HL-60/S4 (cell line): ENCODE data around the gene PITPNB.

Experiments used
- in situ Hi-C: fragments of 300-500 bp; cut with MboI; formaldehyde crosslinking; loops from 2 replicates; pipeline ENCODE4 v1.14.3; 2022; ENCODE audit warnings: low sequenced_read_pairs

Gene PITPNB

GRCh38 chr22:27919222-27919941, at the start of gene PITPNB:
TSS of gene PITPNB (minus strand) at chr22:27919256. CDS start at chr22:27919191, 65 bp downstream.
- in situ Hi-C loops = no loop called here

- in situ Hi-C loops = no loop called here
These were observed 47.4 kb upstream of the PITPNB start for GRCh38 chr22:27966168-27967064.

DNA sequence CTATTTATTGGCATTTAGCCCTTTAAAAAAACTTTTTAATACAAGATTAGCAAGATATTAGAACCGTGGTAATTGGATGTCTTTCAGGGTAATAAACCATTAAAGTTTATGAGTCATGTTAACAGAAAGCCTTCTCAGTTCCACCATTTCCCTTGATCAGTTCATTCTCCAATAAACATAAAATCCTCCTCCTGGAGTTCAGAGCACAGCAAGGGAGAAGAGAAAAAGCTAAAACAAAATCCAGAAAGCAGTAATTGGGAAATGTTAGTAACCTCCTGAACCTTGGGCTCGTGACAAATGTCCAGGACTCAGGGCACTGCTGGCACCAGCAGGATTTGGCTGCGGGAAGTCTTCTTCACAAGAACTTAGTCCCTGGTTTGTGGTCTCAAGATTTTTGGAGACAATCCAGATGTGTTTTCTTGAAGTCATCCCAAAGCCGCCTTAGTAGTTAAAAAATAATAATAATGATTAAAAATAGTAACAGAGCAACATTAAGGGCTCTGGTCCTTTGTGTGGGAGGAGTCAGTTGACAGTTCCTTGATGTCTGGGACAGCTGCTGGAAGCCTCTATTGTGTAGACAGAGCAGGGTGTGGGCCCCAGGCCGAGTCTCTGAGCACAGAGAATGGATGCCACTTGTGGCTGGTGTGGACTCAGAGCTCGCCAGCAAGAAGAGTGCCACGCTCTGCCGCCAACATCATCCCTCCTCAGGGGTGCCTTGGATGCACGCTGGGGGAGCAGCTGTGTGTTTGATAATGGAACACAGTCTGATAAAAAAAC, 43.4 kb upstream of the PITPNB start:
- in situ Hi-C loops = no loop called here

DNA sequence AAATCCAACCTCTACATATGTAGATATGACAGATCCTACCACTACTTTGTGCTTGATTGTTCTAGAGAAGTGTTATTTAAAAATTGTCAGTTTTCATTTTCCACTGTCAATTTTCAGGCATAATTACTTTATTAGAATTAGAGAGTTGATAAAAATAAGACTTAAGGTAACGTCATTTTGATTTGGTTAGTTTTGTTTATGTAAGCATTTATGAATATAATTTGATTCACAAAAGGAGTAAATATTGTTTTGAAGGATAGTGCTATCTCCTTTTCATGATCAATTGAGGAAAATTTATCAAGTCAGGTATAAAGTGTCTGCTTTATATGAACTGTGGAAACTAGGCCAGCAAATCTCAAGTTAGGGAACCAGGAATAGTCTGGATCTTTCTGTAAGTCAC, 42.6 kb upstream of the PITPNB start:
- in situ Hi-C loops = no loop called here

GRCh38 chr22:27961182-27961581, 42.1 kb upstream of the PITPNB start:
- in situ Hi-C loops = no loop called here

- in situ Hi-C loops = no loop called here
These were observed 40.5 kb upstream of the PITPNB start for GRCh38 chr22:27959335-27960090.

GRCh38 chr22:27952779-27953178, 33.7 kb upstream of the PITPNB start:
- in situ Hi-C loops = no loop called here

- in situ Hi-C loops = no loop called here
These were observed 33.0 kb upstream of the PITPNB start for GRCh38 chr22:27952091-27952490.

DNA sequence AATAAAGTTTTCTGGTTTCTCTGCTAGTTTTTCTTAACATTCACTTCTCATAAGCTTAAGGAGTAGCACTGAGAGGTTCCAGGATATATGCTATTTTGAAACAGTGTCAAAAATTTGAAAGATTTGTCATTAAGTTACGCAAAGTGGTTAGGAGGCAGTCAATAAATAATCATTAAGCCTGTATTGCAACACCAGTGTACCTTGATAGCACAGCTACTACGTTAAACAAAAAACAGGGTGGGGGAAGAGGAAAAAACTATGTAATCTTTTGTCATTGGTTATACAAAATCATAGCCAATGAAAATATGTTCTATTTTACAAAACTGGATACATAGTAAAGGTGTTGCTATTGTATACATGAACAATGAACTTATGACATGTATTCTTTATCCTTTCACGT, 30.4 kb upstream of the PITPNB start:
- in situ Hi-C loops = no loop called here

DNA sequence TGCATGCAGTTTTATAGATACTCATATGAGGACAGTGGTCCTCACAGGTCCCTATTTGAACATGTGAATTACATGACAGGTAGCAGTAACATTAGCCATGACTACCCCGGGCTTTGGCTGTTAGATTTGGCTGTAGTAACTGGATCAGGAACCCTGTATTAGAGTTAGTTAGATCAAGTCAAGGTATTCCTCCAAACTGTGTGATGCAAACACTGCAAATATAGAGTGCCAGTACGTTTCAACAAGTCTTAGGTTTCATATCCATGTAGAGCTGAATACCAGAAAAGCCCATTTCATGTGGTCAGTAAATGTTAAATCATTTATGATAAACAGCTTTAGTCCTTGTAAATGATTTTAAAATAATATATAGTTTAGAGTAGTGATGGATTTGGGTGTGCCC, 29.5 kb upstream of the PITPNB start:
- in situ Hi-C loops = no loop called here

DNA sequence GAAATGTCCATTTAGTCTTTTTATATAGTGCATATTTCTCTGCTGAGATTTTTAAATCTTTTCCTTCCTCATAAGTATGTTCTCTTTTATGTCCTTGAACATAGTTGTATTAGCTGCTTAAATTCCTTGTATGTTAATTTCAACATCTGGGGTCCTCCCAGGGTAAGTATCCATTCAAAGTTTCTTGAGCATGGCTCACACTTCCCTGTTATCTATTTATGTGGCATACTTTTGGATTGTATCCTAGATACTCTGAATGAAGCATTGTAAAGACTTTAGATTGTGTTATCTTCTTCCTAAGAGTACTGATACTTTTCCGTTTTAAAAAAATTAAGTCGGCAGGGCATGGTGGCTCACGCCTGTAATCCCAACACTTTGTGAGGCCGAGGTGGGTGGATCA, 28.4 kb upstream of the PITPNB start:
- in situ Hi-C loops = no loop called here

- in situ Hi-C loops = no loop called here
These were observed 22.1 kb upstream of the PITPNB start for GRCh38 chr22:27941143-27941542.

GRCh38 chr22:27937453-27937852, 18.4 kb upstream of the PITPNB start:
- in situ Hi-C loops = no loop called here

DNA sequence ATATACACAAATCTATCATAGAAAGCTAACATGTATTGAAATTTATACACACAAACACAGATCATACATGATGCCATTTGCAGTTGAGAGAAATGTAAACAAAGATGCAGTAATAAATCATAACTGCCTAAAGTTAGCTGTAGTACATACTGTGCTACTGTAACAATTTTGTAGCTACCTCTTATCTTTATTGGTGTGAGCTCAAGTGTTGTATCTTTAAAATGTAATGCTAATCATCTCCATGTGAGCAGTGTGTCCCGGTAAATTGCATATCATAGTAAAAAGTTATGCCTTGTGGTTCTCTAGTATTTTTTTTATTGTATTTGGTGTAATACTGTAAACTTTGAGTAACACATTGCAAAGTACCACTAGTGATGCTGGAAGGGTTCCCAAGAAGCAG, 16.8 kb upstream of the PITPNB start:
- in situ Hi-C loops = no loop called here

GRCh38 chr22:27934069-27934468, 15.0 kb upstream of the PITPNB start:
- in situ Hi-C loops = no loop called here

- in situ Hi-C loops = no loop called here
These were observed 14.3 kb upstream of the PITPNB start for GRCh38 chr22:27933186-27933983.

DNA sequence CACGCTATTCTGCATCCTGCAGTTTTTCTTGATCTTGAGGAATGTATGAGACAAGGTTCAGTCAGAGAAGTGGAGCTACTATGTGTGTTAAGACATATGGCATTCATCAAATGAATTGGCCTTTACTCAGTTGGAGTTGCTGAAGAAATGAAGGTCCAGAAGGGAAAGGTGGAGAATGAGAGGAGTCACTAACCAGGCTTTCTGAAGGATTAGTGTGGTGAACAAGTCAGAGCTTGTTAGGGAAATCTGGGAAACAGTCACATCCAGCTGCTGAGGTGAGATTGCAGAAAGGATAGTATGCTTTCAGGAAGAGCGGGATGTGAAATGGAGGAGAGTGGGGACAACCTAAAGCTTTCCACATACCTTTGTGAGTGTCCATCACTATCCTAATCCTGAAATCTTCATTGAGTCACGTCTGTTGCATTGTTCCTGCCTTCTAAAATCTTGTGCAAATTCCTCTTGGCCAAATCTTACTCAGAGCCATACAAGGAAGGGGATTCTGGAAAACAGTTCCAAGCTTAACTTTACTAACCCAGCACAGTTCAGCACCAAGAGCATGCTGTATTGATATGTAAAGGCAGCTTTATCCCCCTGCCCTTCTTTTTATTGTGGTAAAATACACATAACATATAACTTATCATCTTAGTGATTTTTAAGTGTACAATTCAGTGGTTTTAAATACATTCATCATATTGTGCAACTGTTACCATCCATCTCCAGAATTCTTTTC, 11.4 kb upstream of the PITPNB start:
- in situ Hi-C loops = no loop called here

DNA sequence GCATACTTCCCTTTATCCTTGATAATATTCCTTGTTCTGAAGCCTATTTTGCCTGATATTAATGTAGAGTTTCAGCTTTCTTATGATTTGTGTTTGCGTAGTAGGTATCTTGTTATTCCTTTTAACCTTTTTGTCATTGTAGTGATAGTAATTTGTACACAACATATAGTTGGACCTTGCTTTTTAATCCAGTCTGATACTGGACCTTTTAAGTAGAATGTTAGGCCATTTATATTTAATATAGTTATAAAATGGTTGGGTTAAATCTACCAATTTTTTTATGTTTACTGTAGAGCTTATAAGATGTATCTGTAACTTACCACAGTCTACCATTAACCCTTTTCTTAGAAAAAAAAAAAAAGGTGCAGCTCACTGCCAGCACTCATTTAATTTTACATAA, 8.6 kb upstream of the PITPNB start:
- in situ Hi-C loops = no loop called here

DNA sequence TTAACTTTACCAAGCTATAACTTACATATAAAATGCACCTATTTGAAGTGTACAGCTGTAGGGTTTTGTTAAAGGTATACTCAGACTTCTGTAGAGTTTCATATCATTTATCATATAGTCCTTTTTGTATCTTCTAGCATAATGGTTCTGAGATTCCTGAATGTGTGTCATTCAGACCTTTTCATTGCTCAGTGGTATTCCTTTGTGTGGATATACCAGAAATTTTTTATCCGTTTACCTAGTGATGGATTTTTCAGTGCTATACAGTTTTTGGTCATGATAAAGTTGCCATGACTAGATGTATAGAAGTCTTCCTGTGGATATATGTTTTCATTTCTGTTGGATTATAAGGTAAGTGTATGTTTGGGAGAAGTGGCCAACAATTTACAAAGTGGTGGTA, 6.3 kb upstream of the PITPNB start:
- in situ Hi-C loops = no loop called here
